ENCODE measurements around the gene ZFYVE9.
"Not testable (repeated sequence)": the region's sequence is repeated elsewhere in the genome, so short reads cannot be mapped to it uniquely, and the experiment has no call there.

ZFYVE9 gene

DNA sequence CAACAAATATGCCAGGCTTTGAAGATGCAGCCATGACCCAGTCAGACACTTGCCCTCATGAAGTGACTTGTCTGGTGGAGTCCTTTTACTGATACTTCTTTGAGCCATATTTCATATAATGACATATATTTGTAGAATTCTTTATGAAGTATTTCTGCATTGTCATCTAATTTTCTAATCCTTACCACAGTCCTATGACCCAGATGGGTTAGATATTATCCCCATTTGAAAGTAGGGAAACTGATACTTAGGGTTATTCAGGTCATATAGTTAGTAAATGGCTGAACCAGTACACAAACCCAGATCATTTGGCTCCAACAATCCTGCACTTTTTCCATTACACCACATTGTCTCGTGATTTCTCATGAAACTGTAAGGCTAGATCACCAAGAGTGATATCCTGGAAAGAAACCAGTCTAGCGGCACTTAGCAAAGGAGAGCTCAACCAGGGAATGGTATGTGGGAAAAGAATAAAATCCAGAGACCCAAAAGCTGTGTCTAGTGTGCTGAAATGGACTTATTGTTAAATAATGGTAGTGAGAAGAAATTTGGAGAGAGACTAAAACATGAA is 49.6 kb downstream of the ZFYVE9 start:
- DNase-seq: no peak

DNA sequence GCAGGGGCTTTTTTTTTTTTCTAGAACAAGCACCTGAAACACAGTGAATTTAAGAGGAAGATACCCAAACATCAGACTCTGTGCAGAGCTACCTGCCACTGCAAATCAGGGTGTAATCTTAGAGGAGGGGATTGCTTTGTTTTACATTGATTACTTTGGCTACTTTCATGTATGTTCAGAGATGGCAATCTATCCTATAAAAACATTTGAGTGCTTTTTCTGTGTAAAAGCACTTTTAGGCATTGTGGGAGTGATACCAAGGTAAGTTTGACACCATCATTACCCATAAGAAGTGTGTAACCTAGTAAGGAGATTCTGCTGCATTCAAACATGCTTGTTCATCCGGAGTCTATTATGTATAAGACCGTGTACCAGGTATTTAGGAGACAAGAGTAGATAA is 50.1 kb downstream of the ZFYVE9 start:
- DNase-seq: no peak

DNA sequence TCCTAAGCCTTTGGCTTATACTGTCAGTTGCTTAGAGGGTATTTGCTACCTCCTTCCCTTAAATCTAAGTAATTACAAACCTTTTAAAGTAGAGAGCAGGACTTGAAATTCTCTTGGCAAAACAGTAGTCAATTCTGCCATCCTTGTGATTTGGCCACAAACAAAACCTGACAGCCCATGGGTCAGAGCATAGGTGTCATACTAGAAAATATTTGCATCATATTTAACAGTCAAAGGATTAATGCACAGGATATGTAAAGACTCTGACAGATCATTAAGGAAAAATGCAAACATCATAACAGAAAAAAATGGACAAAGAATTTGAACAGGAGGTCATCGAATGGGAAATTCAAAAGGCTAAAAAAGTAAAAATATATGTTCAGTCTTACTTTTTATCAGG is 50.5 kb downstream of the ZFYVE9 start:
- peak in 1 of 2 experiments; percentile 25 for DNase-seq

DNA sequence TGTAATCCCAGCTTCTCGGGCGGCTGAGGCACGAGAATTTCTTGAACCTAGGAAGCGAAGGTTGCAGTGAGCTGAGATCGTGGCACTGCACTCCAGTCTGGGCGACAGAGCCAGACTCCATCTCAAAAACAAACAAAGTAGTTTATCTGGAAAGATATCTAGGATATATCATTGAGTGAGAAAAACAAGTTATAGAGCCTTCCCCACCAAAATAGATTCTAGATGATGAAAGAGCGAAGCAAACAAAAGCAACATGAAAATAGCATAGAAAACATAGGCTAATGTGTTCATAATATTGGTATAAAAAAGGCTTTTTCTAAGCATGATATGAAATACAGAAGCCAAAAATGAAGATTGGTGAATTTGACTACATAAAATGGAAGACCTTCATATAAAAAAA is 52.1 kb downstream of the ZFYVE9 start:
- DNase-seq: no peak

DNA sequence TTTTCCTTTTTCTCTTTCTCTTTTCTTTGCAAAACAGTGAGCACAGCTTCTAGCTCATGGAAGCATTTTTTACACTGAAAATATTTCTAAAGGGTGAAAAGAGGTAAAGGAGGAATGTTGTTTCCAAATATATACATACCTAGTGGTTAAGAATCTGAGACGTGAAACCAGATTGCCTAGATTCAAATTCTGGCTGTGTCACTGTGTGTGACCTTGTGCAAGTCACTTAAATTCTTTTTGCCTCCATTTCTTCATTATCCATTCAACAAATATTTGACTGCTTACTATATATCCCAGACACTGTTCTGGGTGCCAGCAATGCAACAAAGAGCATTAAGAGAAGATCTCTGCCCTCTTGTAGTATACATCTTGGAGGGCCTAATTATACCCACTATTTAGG is 53.3 kb downstream of the ZFYVE9 start:
- no peak for DNase-seq

DNA sequence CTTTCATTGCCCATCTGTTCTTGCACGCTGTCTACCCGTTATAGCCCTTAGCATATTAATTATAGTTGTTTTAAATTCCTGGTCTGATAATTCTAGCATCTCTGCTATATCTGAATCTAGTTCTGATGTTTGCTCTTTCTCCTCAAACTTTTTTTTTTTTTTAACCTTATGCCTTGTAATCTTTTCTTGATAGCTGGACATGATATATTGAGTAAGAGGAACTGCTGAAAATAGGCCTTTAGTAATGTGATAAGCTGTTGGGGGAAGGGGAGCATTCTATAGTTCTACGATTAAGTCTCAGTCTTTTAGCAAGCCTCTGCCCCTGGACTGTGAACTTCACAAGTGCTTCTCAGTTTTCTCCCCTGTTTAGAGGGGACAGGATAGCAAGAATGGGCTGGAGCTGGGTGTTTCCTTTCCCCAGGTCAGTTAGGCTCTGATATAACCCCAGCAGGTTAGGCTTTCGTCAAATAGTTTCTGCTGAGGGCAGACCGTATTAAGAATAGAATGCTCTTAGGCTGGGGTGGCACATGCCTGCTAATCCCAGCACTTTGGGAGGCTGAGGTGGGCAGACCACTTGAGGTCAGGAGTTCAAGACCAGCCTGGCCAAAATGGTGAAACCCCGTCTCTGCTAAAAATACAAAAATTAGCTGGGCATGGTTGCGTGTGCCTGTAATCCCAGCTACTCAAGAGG is 62.2 kb downstream of the ZFYVE9 start:
- DNase-seq: no peak

DNA sequence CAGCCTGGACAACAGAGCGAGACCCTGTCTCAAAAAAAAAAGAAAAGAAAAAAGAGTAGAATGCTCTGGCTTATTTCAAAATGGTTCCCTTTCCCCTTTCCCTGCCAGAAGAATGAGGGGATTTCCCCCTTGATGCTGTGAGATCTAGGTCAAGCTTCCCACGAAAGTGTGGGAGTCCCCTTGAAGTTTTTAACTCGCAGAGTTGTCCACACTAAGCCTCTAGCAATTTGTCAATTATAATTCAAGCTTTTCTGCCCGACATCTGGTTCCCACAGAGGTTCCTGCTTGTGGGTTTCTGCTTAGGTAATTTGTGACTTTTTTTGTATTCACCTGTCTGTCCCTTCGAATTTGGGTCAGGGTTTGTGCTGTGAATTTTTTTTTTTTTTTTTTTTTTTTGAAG is 62.8 kb downstream of the ZFYVE9 start:
- no peak for DNase-seq

DNA sequence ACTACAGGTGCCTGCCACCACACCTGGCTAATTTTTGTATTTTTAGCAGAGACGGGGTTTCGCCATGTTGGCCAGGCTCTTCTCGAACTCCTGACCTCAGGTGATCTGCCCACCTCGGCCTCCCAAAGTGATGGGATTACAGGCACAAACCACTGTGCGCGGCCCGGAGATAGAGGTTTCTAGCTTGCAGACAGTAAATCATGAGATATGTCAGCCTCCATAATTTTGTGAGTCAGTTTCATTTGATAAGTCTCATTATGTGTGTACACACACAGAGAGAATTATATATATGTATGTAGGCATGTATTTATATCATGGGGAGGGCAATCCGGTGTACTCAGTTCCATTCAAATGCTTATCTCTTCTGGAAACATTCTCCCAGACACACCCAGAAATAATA is 64.8 kb downstream of the ZFYVE9 start:
- DNase-seq: not testable (repeated sequence)

DNA sequence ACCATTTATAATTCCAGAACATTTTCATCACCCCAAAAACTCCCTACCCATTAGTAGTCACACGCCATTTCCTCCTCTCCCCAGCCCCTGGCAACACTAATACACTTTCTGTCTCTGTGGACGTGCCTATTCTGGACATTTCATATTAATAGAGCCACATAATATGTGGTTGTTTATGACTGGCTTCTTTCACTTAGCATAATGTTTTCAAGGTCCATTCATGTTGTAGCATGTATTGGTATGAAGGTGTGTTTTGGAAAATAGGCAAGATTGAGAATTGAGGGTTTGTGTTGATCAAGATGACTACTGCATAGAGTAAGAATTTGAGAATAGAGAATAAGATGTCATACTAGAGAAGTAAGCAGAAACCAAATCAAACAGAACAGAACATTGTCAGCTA is 67.5 kb downstream of the ZFYVE9 start:
- DNase-seq: no peak

DNA sequence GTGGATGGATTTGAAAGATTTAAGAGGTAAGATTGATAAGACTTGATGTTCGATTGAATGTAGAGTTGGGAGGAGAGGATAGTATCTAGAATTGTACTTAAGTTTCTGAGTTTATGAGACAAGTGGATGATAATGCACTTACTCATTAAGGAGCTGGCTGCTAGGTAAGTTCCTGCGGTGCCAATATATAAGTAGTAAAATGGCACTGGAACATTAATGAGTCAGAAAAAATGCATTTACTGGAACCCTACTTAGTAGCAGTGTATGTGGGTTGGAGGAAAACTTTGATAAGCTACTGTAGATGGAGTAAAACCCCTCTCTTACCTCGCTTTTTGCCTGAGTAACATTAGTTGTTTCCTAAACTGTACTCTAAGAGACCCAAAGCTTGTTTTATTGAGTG is 68.2 kb downstream of the ZFYVE9 start:
- DNase-seq: no peak

DNA sequence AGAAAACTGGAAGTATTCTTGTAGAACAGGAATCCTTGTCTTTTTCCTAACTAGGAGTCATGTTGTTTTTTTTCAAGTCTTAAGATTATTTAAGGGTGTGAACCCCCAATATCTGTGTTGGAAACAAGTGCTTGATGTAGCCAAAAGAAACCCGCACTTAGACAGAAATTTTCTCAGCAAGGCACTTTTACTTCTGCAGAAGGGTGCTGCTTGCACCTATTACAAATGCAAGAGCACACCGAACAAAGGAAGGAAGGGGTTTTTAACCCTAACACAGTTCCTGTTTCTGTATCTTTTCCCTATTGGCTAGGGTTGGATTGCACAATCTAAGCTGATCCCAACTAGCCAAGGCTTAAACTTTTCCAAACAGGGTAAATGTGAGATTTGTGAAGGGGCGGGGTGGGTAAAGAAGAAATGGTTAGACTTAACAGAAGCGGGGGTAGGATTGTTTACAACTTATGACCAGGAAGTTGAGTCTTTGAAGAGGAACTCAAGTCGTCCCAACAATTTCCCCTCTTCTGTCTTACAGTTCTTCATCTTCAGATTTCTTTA is 75.1 kb downstream of the ZFYVE9 start:
- DNase-seq: no peak

DNA sequence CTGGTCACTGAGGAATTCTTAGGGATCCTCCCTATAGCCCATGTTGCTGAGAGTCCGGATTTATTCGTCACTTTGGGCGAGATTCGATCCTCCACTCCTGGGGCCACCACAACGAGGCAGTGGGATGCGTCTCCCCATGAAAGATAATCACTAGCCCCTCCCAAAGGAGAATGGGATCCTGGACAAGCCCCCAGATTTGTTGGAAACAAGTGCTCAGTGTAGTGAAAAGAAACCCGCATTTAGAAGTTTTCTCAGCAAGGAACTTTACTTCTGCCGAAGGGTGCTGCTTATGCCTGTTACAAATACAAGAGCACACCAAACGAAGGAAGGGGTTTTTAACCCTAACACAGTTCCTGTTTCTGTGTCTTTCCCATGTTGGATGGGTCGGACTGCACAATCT is 83.3 kb downstream of the ZFYVE9 start:
- DNase-seq: no peak

DNA sequence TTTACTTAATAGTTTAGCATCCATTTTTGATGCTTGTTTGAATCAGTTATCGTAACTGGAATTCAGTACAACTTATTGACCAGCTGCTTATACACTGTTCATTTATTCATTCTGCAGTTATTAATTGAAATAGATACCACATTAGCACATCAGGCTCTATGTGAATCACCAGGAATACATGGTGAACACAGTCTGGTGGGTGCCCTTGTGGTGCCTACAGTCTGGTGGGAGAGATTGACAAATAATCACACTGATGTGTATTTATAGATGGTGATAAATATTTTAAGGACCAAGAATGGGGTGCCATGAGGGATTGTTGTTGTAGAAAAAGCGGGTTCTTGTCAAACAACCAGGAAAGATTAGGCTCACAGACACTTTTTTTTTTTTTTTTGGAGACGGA is 87.6 kb downstream of the ZFYVE9 start:
- no peak for DNase-seq

DNA sequence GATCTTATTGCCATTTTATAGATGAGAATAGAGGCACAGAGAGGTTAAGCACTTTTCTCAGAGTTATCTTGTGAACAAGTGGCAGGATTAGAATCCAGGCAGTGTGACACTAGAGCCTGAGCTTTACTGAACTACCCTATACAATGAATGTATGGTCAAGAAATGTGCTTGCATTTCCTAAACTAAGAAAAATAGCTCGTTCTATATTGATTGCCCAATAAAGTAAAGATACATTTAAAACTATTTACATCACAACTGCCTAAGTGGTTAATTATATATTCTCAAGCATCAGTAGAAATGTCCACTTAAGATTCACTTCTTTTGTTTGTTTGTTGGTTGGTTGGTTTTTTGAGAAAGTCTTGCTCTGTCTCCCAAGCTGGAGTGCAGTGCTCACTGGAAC is 91.6 kb downstream of the ZFYVE9 start:
- DNase-seq: no peak

DNA sequence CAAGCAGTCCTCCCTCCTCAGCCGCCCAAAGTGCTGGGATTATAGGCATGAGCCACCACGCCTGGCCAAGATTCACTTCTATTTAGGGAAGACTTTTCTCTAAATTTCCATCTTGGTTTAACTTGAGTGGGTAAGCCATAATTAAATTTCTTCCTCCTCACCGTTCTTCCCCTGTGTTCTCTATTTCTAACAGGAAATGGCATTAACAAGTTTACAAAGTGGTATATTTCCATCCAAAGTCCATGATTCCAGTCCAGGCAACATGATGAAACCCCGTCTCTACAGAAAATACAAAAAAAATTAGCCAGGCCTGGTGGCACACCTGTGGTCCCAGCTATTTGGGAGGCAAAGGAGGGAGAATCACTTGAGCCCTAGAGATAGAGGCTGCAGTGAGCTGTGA is 92.1 kb downstream of the ZFYVE9 start:
- DNase-seq: no peak

DNA sequence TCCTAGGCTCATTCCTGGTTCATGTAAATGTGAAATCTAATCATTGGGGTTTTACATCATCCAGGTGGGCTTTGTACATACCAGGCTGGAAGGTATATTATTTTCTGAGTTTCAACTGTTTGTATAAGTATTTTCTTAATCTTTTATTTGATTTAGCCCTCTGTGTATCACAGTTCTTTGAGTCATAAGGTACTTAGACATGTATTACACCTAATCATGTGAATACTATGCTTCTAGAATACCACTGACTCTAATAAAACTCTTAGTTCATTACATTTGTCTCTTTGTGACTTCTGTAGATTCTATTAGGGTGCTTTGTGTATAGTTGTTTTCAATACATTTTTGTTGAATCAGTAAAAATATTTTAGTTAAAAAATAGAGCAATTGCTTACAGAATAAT is 92.8 kb downstream of the ZFYVE9 start:
- DNase-seq: no peak

DNA sequence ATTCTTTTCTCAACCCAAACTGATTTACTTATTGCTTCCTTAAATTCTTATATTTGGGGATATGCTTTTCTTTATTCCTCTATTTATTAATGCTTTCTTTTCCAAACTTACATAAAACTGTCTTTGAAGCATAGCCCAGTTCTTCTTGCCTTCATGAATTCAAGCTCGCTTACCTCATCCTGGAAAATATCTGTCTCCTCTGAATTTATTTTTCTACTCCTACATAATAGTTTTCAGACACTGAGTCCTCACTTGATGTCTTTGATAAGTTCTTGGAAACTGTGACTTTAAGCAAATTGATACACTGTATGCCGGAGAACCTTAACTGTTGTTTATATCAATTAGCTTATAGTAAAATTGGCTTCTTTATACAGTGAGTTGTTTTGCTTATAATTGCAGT is 93.8 kb downstream of the ZFYVE9 start:
- no peak for DNase-seq

DNA sequence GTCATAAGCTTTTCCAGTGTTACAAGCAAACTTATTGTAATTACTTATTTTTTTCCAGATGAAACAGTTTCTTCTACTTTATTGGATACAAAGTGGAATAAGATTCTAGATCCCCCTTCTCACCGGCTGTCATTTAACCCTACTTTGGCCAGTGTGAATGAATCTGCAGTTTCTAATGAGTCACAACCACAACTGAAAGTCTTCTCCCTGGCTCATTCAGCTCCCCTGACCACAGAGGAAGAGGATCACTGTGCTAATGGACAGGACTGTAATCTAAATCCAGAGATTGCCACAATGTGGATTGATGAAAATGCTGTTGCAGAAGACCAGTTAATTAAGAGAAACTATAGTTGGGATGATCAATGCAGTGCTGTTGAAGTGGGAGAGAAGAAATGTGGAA is 95.5 kb downstream of the ZFYVE9 start:
- no peak for DNase-seq

DNA sequence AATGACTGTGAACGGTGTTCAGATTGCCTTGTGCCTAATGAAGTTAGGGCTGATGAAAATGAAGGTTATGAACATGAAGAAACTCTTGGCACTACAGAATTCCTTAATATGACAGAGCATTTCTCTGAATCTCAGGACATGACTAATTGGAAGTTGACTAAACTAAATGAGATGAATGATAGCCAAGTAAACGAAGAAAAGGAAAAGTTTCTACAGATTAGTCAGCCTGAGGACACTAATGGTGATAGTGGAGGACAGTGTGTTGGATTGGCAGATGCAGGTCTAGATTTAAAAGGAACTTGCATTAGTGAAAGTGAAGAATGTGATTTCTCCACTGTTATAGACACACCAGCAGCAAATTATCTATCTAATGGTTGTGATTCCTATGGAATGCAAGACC is 96.6 kb downstream of the ZFYVE9 start:
- DNase-seq: peak in 1 of 2 experiments; percentile 5

DNA sequence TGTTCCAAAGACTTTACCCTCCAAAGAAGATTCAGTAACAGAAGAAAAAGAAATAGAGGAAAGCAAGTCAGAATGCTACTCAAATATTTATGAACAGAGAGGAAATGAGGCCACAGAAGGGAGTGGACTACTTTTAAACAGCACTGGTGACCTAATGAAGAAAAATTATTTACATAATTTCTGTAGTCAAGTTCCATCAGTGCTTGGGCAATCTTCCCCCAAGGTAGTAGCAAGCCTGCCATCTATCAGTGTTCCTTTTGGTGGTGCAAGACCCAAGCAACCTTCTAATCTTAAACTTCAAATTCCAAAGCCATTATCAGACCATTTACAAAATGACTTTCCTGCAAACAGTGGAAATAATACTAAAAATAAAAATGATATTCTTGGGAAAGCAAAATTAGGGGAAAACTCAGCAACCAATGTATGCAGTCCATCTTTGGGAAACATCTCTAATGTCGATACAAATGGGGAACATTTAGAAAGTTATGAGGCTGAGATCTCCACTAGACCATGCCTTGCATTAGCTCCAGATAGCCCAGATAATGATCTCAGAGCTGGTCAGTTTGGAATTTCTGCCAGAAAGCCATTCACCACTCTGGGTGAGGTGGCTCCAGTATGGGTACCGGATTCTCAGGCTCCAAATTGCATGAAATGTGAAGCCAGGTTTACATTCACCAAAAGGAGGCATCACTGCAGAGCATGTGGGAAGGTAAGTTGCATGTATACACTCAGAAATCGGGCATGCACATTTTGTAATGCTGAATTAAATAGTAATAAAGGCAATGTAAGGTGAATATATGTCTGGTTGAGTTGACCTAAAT is 97.2 kb downstream of the ZFYVE9 start:
- DNase-seq: no peak

DNA sequence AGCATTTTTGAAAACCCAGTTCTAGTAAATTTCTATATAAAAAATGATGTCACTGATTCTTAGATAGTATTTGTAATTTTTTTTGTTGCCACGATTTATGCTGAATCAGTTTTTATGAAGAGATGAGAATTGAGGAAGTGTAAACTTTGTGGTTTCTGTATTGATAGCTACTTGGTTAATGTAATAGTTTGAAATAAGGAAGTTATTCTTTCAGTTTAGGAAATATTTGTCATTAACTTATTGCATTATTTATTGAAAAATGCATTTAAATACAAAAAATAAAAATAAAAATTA is 97.8 kb downstream of the ZFYVE9 start:
- no peak for DNase-seq

DNA sequence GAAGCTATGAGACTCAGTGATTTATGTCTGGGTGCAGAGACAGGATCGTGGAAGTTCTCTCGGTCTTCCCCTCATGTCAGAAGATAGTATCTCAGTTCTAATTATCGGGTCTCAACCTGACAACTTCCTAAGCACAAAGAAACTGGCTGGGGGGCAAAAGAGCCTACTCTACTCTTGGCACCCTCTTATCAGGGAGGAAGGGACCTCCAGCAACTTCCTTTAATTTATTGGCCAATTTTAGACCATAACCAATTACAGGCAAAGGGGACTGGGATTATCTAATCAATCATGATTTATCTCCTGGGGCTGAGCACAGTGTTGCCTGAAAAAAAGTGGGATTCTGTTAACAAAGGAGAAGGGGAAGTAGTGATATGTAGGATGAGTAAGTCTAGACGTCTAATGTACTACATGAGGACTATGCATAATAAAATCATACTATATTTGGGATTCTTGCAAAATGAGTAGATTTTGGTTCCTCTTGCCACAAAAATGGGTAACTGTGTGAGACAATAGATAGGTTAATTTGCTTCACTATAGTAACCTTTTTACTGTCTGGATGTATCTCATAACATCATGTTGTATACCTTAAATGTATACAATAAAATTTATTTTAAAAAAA is 98.8 kb downstream of the ZFYVE9 start:
- no peak for DNase-seq

DNA sequence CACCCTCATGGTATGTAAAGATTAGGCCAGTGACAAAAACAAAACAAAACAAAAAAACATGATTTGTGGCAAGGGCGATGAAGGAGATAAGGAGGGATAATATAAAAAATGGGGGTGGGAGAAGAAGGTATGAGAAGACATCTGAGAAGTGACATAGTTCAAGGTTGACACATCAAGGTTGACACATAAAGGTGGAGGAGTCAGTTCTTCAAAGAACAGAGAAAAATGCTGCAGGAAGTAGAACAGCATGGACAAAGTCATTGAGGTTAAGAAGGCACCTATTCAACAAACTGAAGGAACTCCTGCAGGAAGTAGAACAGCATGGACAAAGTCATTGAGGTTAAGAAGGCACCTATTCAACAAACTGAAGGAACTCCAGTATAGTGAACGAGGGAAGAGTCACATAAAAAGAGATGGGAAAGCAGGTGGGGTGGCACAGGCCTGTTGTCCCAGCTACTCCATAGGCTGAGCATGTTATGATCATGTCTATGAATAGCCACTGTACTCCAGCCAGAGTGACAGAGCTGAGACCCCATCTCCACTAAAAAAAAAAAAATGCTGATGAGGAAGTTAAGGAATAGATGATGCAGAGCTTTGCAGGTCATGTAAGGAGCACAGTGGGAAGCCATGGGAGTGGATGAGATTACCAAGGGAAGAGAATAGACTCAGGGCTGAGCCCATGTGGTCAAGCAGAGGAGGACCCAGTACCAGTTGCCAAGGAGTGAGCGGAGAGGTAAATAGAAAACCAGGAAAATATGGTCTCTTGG is 101.5 kb downstream of the ZFYVE9 start:
- no peak for DNase-seq

Data from SW 1271 (cell line).